SH-SY5Y (cell line): ENCODE results near the gene ASAP2.

Experiments
- GATA2 ChIP-seq: IDR thresholded peaks from 2 replicates; pipeline ENCODE4 v1.6.1; 2011; ENCODE audit warnings: mild to moderate bottlenecking, low read depth, low read length
- GATA3 ChIP-seq: IDR thresholded peaks from 2 replicates; pipeline ENCODE4 v1.6.1; 2011; ENCODE audit warnings: low read depth, mild to moderate bottlenecking, low read length, moderate library complexity

DNA sequence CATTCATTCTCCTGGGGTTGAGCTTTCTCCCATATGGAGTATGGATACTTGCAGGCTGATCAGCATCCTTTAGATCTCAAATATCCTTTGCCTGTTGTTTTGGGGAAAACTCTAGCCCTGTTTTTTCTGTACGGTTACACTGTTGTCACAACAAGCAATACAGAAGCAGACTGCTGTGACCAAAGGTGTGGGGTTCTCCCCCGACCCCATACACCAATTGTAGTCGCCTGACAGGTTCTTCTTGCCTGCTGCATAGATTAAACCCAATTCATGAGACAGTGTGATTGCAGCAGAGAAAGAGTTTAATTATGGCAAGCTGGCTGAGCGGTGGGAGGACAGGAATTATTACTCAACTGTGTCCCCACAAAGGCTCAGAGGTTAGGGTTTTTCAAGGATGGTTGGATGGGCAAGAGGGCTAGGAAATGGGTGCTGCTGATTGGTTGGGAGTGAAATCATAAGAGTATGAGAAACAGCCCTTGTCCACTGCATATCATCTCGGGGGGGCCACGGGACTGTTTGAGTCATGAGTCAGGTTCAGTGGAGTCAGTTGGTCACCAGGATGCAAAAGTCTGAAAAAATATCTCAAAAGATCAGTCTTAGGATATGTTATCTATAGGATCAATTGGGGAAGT, 176.1 kb downstream of the ASAP2 start:
- TF ChIP-seq GATA2 = no peak
- no peak for TF ChIP-seq GATA3
